HepG2 (cell line): ENCODE results near the gene LARP1B. TPM values are rescaled to one million over a fixed set of nuclear protein-coding genes. Genes with fewer than 3 reads are reported as not detected.
A peak's percentile ranks its signal among the peaks of the same experiment; 100 is the strongest.

Experiments
- ASH2L ChIP-seq: fragments of 300-600, 200-600 bp; sonication (generic); IDR thresholded peaks from 2 replicates; pipeline ENCODE4 v1.7.0; 2017; ENCODE audit warnings: low read depth, mild to moderate bottlenecking, moderate library complexity, mixed read lengths, low read length; ENCODE audit not compliant: insufficient read length
- BRF2 ChIP-seq: sonication (generic); formaldehyde crosslinking; IDR thresholded peaks from 2 replicates; pipeline ENCODE4 v1.8.1; 2022; ENCODE audit warnings: mild to moderate bottlenecking, missing genetic modification reagents
- FOXP1 ChIP-seq, 2 experiments: fragments of 450-650 bp in 1 of 2; IDR thresholded peaks; 2 replicates each; pipeline ENCODE4 v1.6.1; 2017 to 2018; ENCODE audit warnings: antibody characterized with exemption in 1 of 2
- HDAC2 ChIP-seq: sonication (generic); formaldehyde crosslinking; IDR thresholded peaks from 2 replicates; pipeline ENCODE4 v1.4.0; 2020; ENCODE audit warnings: missing genetic modification reagents
- HNRNPL ChIP-seq: fragments of 200-400 bp; formaldehyde crosslinking; IDR thresholded peaks from 2 replicates; pipeline ENCODE4 v1.6.1; 2017; ENCODE audit warnings: mild to moderate bottlenecking, low read depth, low read length
- KAT2B ChIP-seq: fragments of 150-350 bp; IDR thresholded peaks from 2 replicates; pipeline ENCODE4 v1.6.1; 2014; ENCODE audit warnings: low read depth, low read length, borderline replicate concordance
- NFKB2 ChIP-seq: sonication (generic); formaldehyde crosslinking; IDR thresholded peaks from 2 replicates; pipeline ENCODE4 v1.4.0; 2020; ENCODE audit warnings: missing genetic modification reagents, borderline replicate concordance
- PCBP2 ChIP-seq: fragments of 200-400 bp; formaldehyde crosslinking; optimal IDR thresholded peaks from 2 replicates; pipeline ENCODE3; 2018; ENCODE audit warnings: low read length, low read depth; ENCODE audit not compliant: poor library complexity, severe bottlenecking
- SNAPC4 ChIP-seq: sonication (generic); formaldehyde crosslinking; IDR thresholded peaks from 2 replicates; pipeline ENCODE4 v1.4.0; 2020; ENCODE audit warnings: mild to moderate bottlenecking, missing genetic modification reagents
- SRSF1 ChIP-seq: fragments of 200-400 bp; formaldehyde crosslinking; optimal IDR thresholded peaks from 2 replicates; pipeline ENCODE3; 2017; ENCODE audit warnings: mild to moderate bottlenecking, low read depth, low read length, moderate library complexity
- ZBTB3 ChIP-seq: sonication (generic); formaldehyde crosslinking; IDR thresholded peaks from 2 replicates; pipeline ENCODE4 v1.4.0; 2020; ENCODE audit warnings: low read depth, mild to moderate bottlenecking, moderate library complexity, missing genetic modification reagents, borderline replicate concordance
- ZBTB38 ChIP-seq: sonication (generic); formaldehyde crosslinking; IDR thresholded peaks from 2 replicates; pipeline ENCODE4 v1.5.1; 2020; ENCODE audit warnings: mild to moderate bottlenecking, missing genetic modification reagents
- ZNF501 ChIP-seq: sonication (generic); formaldehyde crosslinking; IDR thresholded peaks from 2 replicates; pipeline ENCODE4 v1.5.1; 2020; ENCODE audit warnings: mild to moderate bottlenecking, moderate library complexity, missing genetic modification reagents
- ZNF512B ChIP-seq: sonication (generic); formaldehyde crosslinking; IDR thresholded peaks from 2 replicates; pipeline ENCODE4 v1.5.1; 2020; ENCODE audit warnings: missing genetic modification reagents, mild to moderate bottlenecking, borderline replicate concordance
- ZNF574 ChIP-seq: sonication (generic); formaldehyde crosslinking; IDR thresholded peaks from 2 replicates; pipeline ENCODE4 v1.4.0; 2020; ENCODE audit warnings: missing genetic modification reagents
- polyA plus RNA-seq, 8 experiments: library from polyadenylated mRNA; depleted of rRNA in 3 of 8; stranded (reverse) in 7 of 8; unstranded in 1 of 8; fragments of >200 nt; fragmentation: Illumina TruSeq in 4 of 8; extraction: Trizol in 4 of 8; gene quantifications; 2 replicates each; pipeline versions ENCODE4 v1.2.1 to v1.2.3, GENCODE V29; 2011 to 2016; ENCODE audit warnings: low read depth in 4 of 8, missing spikeins in 1 of 8, mixed read lengths in 1 of 8; ENCODE audit not compliant: insufficient read depth in 1 of 8
- total RNA-seq, 5 experiments: library from RNA; depleted of rRNA; stranded (reverse); fragments of >200 nt; fragmentation: Illumina TruSeq; extraction: Trizol; gene quantifications; 2 replicates each; pipeline ENCODE4 v1.2.3, GENCODE V29; 2016; ENCODE audit warnings: low read depth in 1 of 5

Gene LARP1B
- total and polyA plus RNA-seq, 2 of the 13 experiments (the other 11 are each of a cell fraction or from before 2014, with no cell fraction given): 19.2 to 52.7 TPM

- TF ChIP-seq ZNF574 (CRISPR knock-in tag) (peak; percentile 47; the same call in 1 of the 2 replicates), ASH2L (peak; percentile 56), ZNF512B (CRISPR knock-in tag) (no peak), FOXP1 (IDR thresholded peaks at IDR 0.05) (no peak), FOXP1 (CRISPR knock-in tag; IDR thresholded peaks at IDR 0.05) (no peak), HDAC2 (CRISPR knock-in tag) (0 out of 2 replicates have a peak, but pooled peaks have one; percentile 38), KAT2B (no peak), ZBTB38 (CRISPR knock-in tag) (0 out of 2 replicates have a peak, but pooled peaks have one; percentile 31), NFKB2 (peak; percentile 28; the same call in 1 of the 2 replicates), SRSF1 (no peak), ZNF501 (peak; percentile 70; the same call in 1 of the 2 replicates), HNRNPL (peak; percentile 97), SNAPC4 (CRISPR knock-in tag) (no peak), PCBP2 (no peak), ZBTB3 (no peak), BRF2 (CRISPR knock-in tag) (no peak)
Observed at GRCh38 chr4:128061566-128062536, 739 bp downstream of the LARP1B start (continued).
